Neural cell (in vitro differentiated cells): ENCODE measurements around the gene ACTN2.

Experiments
- RAD21 ChIP-seq: fragments of 450-650 bp; conservative IDR thresholded peaks from 2 replicates; pipeline ENCODE4 v1.6.1; 2014; ENCODE audit warnings: antibody characterized with exemption, mild to moderate bottlenecking, moderate library complexity
- TAF1 ChIP-seq: IDR thresholded peaks from 2 replicates; pipeline ENCODE4 v1.6.1; 2012; ENCODE audit warnings: low read depth
- TF ChIP-seq, protein P1 (sequence below): fragments of 450-650 bp; IDR thresholded peaks from 2 replicates; pipeline ENCODE4 v1.5.1; 2014; ENCODE audit warnings: antibody characterized with exemption, mild to moderate bottlenecking, moderate library complexity; ENCODE audit not compliant: poor library complexity, severe bottlenecking

- TF ChIP-seq RAD21 (no peak), TAF1 (no peak)
- TF ChIP-seq, protein P1, sequence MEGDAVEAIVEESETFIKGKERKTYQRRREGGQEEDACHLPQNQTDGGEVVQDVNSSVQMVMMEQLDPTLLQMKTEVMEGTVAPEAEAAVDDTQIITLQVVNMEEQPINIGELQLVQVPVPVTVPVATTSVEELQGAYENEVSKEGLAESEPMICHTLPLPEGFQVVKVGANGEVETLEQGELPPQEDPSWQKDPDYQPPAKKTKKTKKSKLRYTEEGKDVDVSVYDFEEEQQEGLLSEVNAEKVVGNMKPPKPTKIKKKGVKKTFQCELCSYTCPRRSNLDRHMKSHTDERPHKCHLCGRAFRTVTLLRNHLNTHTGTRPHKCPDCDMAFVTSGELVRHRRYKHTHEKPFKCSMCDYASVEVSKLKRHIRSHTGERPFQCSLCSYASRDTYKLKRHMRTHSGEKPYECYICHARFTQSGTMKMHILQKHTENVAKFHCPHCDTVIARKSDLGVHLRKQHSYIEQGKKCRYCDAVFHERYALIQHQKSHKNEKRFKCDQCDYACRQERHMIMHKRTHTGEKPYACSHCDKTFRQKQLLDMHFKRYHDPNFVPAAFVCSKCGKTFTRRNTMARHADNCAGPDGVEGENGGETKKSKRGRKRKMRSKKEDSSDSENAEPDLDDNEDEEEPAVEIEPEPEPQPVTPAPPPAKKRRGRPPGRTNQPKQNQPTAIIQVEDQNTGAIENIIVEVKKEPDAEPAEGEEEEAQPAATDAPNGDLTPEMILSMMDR = no peak
Measured at GRCh38 chr1:236812334-236813030, 126.2 kb downstream of the ACTN2 start.
